ENCODE results near the gene MST1. TPM values are rescaled to one million over a fixed set of nuclear protein-coding genes. Genes with fewer than 3 reads are reported as not detected.

MST1 gene
- total and polyA plus RNA-seq, 2 of the 8 experiments (the other 6 are each of a cell fraction or from before 2014, with no cell fraction given): 6.2 to 9.5 TPM

DNA sequence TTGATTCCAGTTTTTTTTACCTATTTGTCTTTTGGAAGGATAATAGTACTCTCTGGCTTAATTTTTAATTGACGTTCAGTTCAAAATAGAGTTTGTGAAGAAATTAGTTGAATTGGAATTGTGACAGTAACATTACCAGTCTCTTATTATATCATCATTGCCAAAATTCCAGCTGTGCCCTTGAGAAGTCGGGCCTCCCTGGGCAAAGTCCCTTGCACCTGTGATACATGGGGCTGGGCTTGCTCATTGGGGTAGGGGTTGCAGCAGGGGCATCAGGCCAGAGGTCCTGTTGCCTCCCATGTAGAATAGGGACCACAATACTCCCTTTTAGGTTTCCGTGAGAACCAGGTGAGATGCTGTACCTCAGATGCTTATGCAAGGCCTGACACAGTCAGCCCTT, 43.0 kb downstream of the MST1 start (continued):
- no peak for TF ChIP-seq CBX8 (IDR thresholded peaks at IDR 0.05; ENCODE audit: borderline replicate concordance, low read depth, low read length)
- TF ChIP-seq, protein P1, sequence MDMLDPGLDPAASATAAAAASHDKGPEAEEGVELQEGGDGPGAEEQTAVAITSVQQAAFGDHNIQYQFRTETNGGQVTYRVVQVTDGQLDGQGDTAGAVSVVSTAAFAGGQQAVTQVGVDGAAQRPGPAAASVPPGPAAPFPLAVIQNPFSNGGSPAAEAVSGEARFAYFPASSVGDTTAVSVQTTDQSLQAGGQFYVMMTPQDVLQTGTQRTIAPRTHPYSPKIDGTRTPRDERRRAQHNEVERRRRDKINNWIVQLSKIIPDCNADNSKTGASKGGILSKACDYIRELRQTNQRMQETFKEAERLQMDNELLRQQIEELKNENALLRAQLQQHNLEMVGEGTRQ (IDR thresholded peaks at IDR 0.05; ENCODE audit: low read length): no peak
- no peak for TF ChIP-seq HDAC6 (IDR thresholded peaks at IDR 0.05; ENCODE audit: low read depth, low read length)
